SKM-1 treated with dmso at 0.1 percent for 144 hours (cell line): ENCODE data around the gene HEPACAM2.

Experiments used
- DNase-seq: peaks from one replicate; lab custom pipeline; 2025; ENCODE audit not compliant: unreplicated experiment; lab: John Stamatoyannopoulos, UW

Gene HEPACAM2

DNA sequence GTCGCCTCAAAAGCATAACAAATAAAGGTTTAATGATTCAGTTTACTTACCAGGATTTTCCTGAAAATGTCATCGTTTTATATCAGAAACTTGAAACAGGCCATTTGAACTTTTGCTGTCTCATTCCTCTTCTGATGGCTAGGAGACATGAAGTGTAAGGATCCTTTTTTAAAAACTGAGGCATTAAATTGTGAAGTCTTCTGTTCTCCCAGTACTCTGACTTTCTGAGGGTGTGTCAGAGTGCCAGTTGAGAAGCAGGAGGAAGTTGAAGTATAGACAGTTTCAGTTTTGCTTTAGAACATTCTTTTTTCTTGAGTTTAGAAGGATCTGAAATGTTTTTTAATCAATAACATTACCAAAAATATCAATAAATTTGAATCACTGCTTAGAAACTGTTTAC, 78.1 kb downstream of the HEPACAM2 start, which contains the start of gene SAMD9L:
Gene SAMD9L (minus strand): TSS at position 242 of the 400 bp plus-strand sequence. CDS start 12,414 bp downstream, outside the sequence.
- peak; percentile 35 for DNase-seq

DNA sequence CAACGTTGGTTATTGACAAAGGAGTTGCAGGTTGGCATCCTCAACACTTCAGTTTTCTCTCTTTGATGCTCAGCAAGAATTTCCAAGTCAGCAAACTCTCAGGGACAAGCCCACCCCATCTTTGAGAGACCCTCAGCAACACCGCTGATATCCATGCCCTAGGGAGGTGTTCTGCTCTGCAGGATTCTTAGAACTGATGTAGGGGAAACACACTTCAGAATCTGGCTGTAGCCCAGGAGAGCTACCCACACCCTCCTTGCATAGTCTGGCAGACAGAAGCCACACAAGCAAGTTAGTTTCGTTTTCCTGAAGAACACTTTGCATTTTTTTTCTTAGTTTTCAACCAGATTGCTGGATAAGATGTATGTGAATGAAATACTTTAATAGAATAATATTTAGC, 78.9 kb downstream of the HEPACAM2 start:
- DNase-seq, result no peak

DNA sequence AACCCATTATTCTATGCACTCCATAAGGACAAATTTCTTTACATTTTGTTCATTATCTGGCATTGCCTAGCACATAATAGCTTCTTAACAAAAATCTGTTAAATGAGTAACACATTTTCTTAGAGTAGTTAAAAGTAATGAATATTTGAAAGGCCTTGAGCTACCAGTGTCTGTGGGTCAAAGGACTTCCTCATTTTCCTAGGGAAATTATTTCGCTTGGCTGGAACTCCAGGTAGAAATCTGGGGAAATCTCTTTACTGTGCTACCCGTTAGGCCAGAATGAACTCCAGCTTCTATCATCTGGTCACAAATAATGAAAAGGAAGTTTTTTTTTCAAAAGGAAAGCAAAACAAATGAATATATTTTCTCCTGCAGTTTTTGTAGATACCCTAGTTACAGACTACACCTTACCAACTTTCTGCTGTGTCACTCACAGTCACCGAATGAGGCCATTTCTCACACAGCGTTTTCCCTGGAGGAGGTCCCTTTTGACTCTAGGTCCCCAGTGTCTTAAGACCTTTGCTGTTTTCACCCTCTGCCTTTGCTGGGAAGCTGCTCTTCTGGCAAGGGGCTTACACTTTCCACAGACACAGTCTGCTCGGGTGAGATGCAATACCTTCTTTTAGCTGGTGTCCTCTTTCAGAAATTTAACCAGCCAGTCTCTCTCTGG, 79.7 kb downstream of the HEPACAM2 start:
- DNase-seq, result no peak

DNA sequence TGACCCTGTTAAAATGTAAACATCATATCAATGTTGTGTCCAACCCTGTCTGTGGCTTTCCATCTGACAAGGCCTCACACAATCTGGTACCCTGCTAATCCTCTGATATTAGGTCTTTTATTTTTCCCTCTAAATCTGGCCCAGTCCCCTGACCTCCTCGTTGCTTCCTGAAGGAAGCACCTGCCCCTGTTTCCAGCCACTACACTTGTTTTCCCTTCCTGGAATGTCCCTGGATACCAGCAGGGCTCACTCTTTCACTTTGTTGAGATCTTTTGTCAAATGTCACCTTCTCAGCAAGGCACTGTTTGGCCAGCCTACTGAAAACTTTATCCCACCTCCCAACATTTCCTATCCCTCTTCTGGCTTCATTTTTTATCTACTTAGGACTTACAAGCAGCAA, 80.2 kb downstream of the HEPACAM2 start:
- DNase-seq, result no peak

DNA sequence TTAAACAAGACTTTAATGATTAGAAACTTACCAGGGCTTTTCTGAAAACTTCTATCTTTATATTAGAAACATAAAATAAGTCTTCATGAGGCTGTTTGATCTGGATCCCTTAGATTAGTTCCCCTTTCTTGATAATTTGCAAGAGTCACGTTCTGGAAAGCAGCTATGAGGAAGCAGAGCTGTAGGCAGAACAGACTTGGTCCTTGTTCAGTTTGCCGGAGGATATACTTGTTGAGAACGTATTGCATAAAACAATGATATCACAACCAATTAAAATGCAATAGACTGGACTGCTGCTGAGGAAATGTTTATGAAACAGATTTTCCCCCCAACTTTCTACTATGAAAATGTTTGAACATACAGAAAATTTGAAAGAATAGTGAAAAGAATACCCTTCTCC, 80.9 kb downstream of the HEPACAM2 start:
- DNase-seq, result peak; percentile 39

DNA sequence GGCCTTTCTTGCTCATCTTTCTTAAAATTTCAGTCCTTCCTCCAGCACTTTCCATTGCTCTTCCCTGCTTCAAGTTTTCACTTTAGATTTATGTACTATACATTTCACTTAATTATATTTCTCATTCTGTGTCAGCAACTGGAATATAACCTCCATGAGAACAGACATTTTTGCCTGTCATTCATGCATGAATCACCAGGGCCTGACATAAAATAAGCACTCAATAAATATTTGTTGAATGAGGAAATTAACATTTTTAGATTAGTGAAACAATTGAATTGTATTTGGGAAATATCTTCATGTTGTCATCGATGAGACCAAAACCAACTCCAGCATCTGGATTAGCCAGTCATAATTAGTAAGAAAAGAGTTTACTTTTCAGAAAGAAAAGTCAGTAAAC, 84.1 kb downstream of the HEPACAM2 start:
- DNase-seq, result no peak

DNA sequence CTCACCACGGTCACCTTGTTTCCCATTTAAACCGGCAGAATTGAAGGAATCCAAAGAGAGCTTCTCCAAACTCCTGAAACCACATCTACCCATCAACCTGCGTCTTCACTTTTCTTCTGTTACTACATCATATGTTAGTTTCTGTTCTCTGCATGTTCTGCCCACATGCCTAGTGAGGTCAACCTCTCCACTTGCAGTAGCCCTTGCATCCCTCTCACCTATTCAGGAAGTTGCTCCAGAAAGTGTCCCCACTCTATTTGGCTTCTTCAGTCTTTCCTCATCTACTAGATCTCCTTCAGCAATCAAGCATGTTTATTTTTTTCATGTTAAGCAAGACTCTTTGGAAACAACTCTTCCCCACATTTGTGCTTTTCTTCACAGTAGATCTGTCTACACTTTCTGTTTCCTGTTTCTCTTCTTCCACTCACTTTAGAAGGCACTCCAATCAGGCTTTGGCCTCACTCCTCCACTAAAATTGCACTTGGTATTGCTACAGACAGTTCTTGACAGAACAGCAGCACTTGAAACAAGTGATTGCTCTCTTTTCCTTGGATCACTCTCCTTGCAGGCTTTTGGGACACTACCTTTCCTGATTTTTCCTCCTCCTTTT, 85.6 kb downstream of the HEPACAM2 start:
- DNase-seq, result no peak

DNA sequence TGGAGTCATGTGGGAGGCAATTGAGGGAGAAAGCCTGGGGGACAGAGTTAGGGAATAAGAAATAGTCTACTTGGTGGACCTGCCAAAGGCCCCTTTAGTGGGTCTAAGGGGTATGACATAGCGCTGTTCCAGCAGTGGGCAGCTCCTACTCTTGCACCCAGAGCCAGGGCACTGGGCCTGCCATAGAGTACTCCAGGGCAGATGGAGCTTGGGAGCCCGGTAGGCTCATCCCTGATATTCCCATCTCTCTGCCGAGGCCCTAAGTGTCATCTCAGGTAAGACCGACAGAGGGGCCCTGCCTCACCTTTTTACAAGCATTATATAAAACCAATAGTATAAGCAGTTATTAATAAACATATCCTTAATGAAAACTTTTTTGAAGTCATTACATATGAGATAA, 87.7 kb downstream of the HEPACAM2 start:
- no peak for DNase-seq
